ENCODE data around the gene FAM53A. TPM values are rescaled to one million over a fixed set of nuclear protein-coding genes. Genes with fewer than 3 reads are reported as not detected.
"Not testable (repeated sequence)": the region's sequence is repeated elsewhere in the genome, so short reads cannot be mapped to it uniquely, and the experiment has no call there.

FAM53A gene
- total RNA-seq, 5 donors from 2014 or later (not counting 1 experiment from before 2014, with no cell fraction given), result 1.4 to 3.0 (median 1.9) TPM

GRCh38 chr4:1673671-1674070 is 10.4 kb downstream of the FAM53A start:
- H3K4me1 Mint-ChIP-seq, result no peaks in the 10 kb centered on the region
- H3K4me3 ChIP-seq (ENCODE audit: control insufficient read depth in 1 of 2, extremely low read depth in 1 of 2, low read length in 1 of 2), result no peak overlapping the region
- H3K9me3 ChIP-seq, result no peaks in the 10 kb centered on the region
- no peak overlapping the region for H3K27ac Mint-ChIP-seq
- DNase-seq (no peak), ATAC-seq (replicated peaks in 1 of 4) (no peak)
- no peaks in the 10 kb centered on the region for H3K9me3 Mint-ChIP-seq
- H3K4me3 Mint-ChIP-seq, result no peak overlapping the region
- no peaks in the 10 kb centered on the region for H3K36me3 ChIP-seq (ENCODE audit: control insufficient read depth in 2 of 2, extremely low read depth in 1 of 2, insufficient read depth in 1 of 2, low read length in 1 of 2)
- H3K36me3 Mint-ChIP-seq, result no peaks in the 10 kb centered on the region
- 88% methylated on average over 18 of the region's 20 CpGs for WGBS (ENCODE audit: insufficient coverage)
- H3K4me1 ChIP-seq (ENCODE audit: control insufficient read depth in 1 of 2, extremely low read depth in 1 of 2, insufficient read depth in 2 of 2, low read length in 2 of 2), result no peaks in the 10 kb centered on the region
- H3K27me3 Mint-ChIP-seq, result no peaks in the 10 kb centered on the region
- CTCF ChIA-PET, result no interaction called here
- POLR2A ChIA-PET, result no interaction called here
- H3K27ac ChIP-seq (ENCODE audit: low read length), result no peak overlapping the region
- no peaks in the 10 kb centered on the region for H3K27me3 ChIP-seq (replicated peaks in 1 of 2; ENCODE audit: control insufficient read depth in 2 of 2, extremely low read depth in 1 of 2, insufficient read depth in 2 of 2, low read length in 1 of 2)

GRCh38 chr4:1671011-1671410 is 13.1 kb downstream of the FAM53A start:
- H3K9me3 ChIP-seq; ATAC-seq (replicated peaks in 1 of 4); H3K27me3 Mint-ChIP-seq; H3K27ac ChIP-seq (ENCODE audit: low read length); H3K36me3 ChIP-seq (ENCODE audit: control insufficient read depth in 2 of 2, extremely low read depth in 1 of 2, insufficient read depth in 1 of 2, low read length in 1 of 2); DNase-seq; CTCF ChIA-PET; H3K27me3 ChIP-seq (replicated peaks in 1 of 2; ENCODE audit: control insufficient read depth in 2 of 2, extremely low read depth in 1 of 2, insufficient read depth in 2 of 2, low read length in 1 of 2); H3K9me3 Mint-ChIP-seq; H3K27ac Mint-ChIP-seq; H3K36me3 Mint-ChIP-seq; H3K4me3 ChIP-seq (ENCODE audit: control insufficient read depth in 1 of 2, extremely low read depth in 1 of 2, low read length in 1 of 2); H3K4me1 ChIP-seq (ENCODE audit: control insufficient read depth in 1 of 2, extremely low read depth in 1 of 2, insufficient read depth in 2 of 2, low read length in 2 of 2); POLR2A ChIA-PET; H3K4me1 Mint-ChIP-seq; H3K4me3 Mint-ChIP-seq: not testable (repeated sequence)
- WGBS (ENCODE audit: insufficient coverage), result 90% methylated on average over 12 of the region's 20 CpGs

- POLR2A ChIA-PET, result no interaction called here
- CTCF ChIA-PET, result no interaction called here
These were observed 13.8 kb downstream of the FAM53A start for GRCh38 chr4:1670279-1670678.

GRCh38 chr4:1669850-1670249 is 14.3 kb downstream of the FAM53A start:
- Mint-ChIP-seq H3K9me3 (no peaks in the 10 kb centered on the region), H3K36me3 (no peaks in the 10 kb centered on the region), H3K27ac (no peak overlapping the region), H3K27me3 (no peaks in the 10 kb centered on the region), H3K4me3 (no peak overlapping the region), H3K4me1 (no peaks in the 10 kb centered on the region)
- H3K36me3 ChIP-seq (ENCODE audit: control insufficient read depth in 2 of 2, extremely low read depth in 1 of 2, insufficient read depth in 1 of 2, low read length in 1 of 2), result no peaks in the 10 kb centered on the region
- H3K9me3 ChIP-seq, result no peaks in the 10 kb centered on the region
- ChIA-PET POLR2A (no interaction called here), CTCF (no interaction called here)
- no peak overlapping the region for H3K27ac ChIP-seq (ENCODE audit: low read length)
- DNase-seq (no peak), ATAC-seq (replicated peaks in 1 of 4) (no peak)
- H3K4me3 ChIP-seq (ENCODE audit: control insufficient read depth in 1 of 2, extremely low read depth in 1 of 2, low read length in 1 of 2), result no peak overlapping the region
- H3K27me3 ChIP-seq (replicated peaks in 1 of 2; ENCODE audit: control insufficient read depth in 2 of 2, extremely low read depth in 1 of 2, insufficient read depth in 2 of 2, low read length in 1 of 2), result no peaks in the 10 kb centered on the region
- 94% methylated on average over 21 of the region's 21 CpGs for WGBS (ENCODE audit: insufficient coverage)
- no peaks in the 10 kb centered on the region for H3K4me1 ChIP-seq (ENCODE audit: control insufficient read depth in 1 of 2, extremely low read depth in 1 of 2, insufficient read depth in 2 of 2, low read length in 2 of 2)

More at GRCh38 chr4:1670279-1670678, 13.8 kb downstream of the FAM53A start:
- DNase-seq (no peak), ATAC-seq (replicated peaks in 1 of 4) (no peak)
- H3K27me3 Mint-ChIP-seq, result no peaks in the 10 kb centered on the region
- no peak overlapping the region for H3K27ac ChIP-seq (ENCODE audit: low read length)
- H3K4me3 ChIP-seq (ENCODE audit: control insufficient read depth in 1 of 2, extremely low read depth in 1 of 2, low read length in 1 of 2), result no peak overlapping the region
- H3K36me3 Mint-ChIP-seq, result no peaks in the 10 kb centered on the region
- no peaks in the 10 kb centered on the region for H3K4me1 ChIP-seq (ENCODE audit: control insufficient read depth in 1 of 2, extremely low read depth in 1 of 2, insufficient read depth in 2 of 2, low read length in 2 of 2)
- H3K4me3 Mint-ChIP-seq, result no peak overlapping the region
- H3K9me3 ChIP-seq, result no peaks in the 10 kb centered on the region
- no peaks in the 10 kb centered on the region for H3K36me3 ChIP-seq (ENCODE audit: control insufficient read depth in 2 of 2, extremely low read depth in 1 of 2, insufficient read depth in 1 of 2, low read length in 1 of 2)
- H3K9me3 Mint-ChIP-seq, result no peaks in the 10 kb centered on the region
- no peaks in the 10 kb centered on the region for H3K4me1 Mint-ChIP-seq
- no peaks in the 10 kb centered on the region for H3K27me3 ChIP-seq (replicated peaks in 1 of 2; ENCODE audit: control insufficient read depth in 2 of 2, extremely low read depth in 1 of 2, insufficient read depth in 2 of 2, low read length in 1 of 2)
- H3K27ac Mint-ChIP-seq, result no peak overlapping the region
- 93% methylated on average over 11 of the region's 11 CpGs for WGBS (ENCODE audit: insufficient coverage)

- Mint-ChIP-seq H3K4me3 (no peak overlapping the region), H3K4me1 (no peaks in the 10 kb centered on the region), H3K27ac (no peak overlapping the region), H3K36me3 (no peaks in the 10 kb centered on the region), H3K9me3 (no peaks in the 10 kb centered on the region), H3K27me3 (no peaks in the 10 kb centered on the region)
- Histone ChIP-seq H3K4me1 (ENCODE audit: control insufficient read depth in 1 of 2, extremely low read depth in 1 of 2, insufficient read depth in 2 of 2, low read length in 2 of 2) (no peaks in the 10 kb centered on the region), H3K36me3 (ENCODE audit: control insufficient read depth in 2 of 2, extremely low read depth in 1 of 2, insufficient read depth in 1 of 2, low read length in 1 of 2) (no peaks in the 10 kb centered on the region), H3K27ac (ENCODE audit: low read length) (no peak overlapping the region), H3K9me3 (no peaks in the 10 kb centered on the region), H3K27me3 (replicated peaks in 1 of 2; ENCODE audit: control insufficient read depth in 2 of 2, extremely low read depth in 1 of 2, insufficient read depth in 2 of 2, low read length in 1 of 2) (no peaks in the 10 kb centered on the region), H3K4me3 (ENCODE audit: control insufficient read depth in 1 of 2, extremely low read depth in 1 of 2, low read length in 1 of 2) (no peak overlapping the region)
- CTCF ChIA-PET, result no interaction called here
- 95% methylated on average over 10 of the region's 12 CpGs for WGBS (ENCODE audit: insufficient coverage)
- no peak for DNase-seq
- POLR2A ChIA-PET, result no interaction called here
- no peak for ATAC-seq (replicated peaks in 1 of 4)
These were observed 14.8 kb downstream of the FAM53A start for GRCh38 chr4:1669270-1669669.

- POLR2A ChIA-PET, result no interaction called here
- no peaks in the 10 kb centered on the region for H3K36me3 ChIP-seq (ENCODE audit: control insufficient read depth in 2 of 2, extremely low read depth in 1 of 2, insufficient read depth in 1 of 2, low read length in 1 of 2)
- no peak overlapping the region for H3K27ac Mint-ChIP-seq
- CTCF ChIA-PET, result no interaction called here
- H3K36me3 Mint-ChIP-seq, result peaks cover 3% of the 10 kb centered on the region
- no peaks in the 10 kb centered on the region for H3K9me3 ChIP-seq
- DNase-seq (no peak), ATAC-seq (replicated peaks in 1 of 4) (no peak)
- H3K27me3 Mint-ChIP-seq, result no peaks in the 10 kb centered on the region
- WGBS (ENCODE audit: insufficient coverage), result 86% methylated on average over 7 of the region's 8 CpGs
- no peaks in the 10 kb centered on the region for H3K4me1 ChIP-seq (ENCODE audit: control insufficient read depth in 1 of 2, extremely low read depth in 1 of 2, insufficient read depth in 2 of 2, low read length in 2 of 2)
- H3K4me1 Mint-ChIP-seq, result no peaks in the 10 kb centered on the region
- H3K4me3 ChIP-seq (ENCODE audit: control insufficient read depth in 1 of 2, extremely low read depth in 1 of 2, low read length in 1 of 2), result no peak overlapping the region
- H3K9me3 Mint-ChIP-seq, result no peaks in the 10 kb centered on the region
- H3K27me3 ChIP-seq (replicated peaks in 1 of 2; ENCODE audit: control insufficient read depth in 2 of 2, extremely low read depth in 1 of 2, insufficient read depth in 2 of 2, low read length in 1 of 2), result no peaks in the 10 kb centered on the region
- no peak overlapping the region for H3K27ac ChIP-seq (ENCODE audit: low read length)
- no peak overlapping the region for H3K4me3 Mint-ChIP-seq
These were observed 15.6 kb downstream of the FAM53A start for GRCh38 chr4:1668488-1668840.

GRCh38 chr4:1667273-1667672 is 16.8 kb downstream of the FAM53A start:
- H3K27ac ChIP-seq (ENCODE audit: low read length), result no peak overlapping the region
- H3K4me3 ChIP-seq (ENCODE audit: control insufficient read depth in 1 of 2, extremely low read depth in 1 of 2, low read length in 1 of 2), result no peak overlapping the region
- POLR2A ChIA-PET, result no interaction called here
- DNase-seq, result no peak
- Mint-ChIP-seq H3K36me3 (peaks cover 3% of the 10 kb centered on the region), H3K27me3 (no peaks in the 10 kb centered on the region), H3K9me3 (no peaks in the 10 kb centered on the region), H3K27ac (no peak overlapping the region), H3K4me1 (no peaks in the 10 kb centered on the region), H3K4me3 (no peak overlapping the region)
- H3K9me3 ChIP-seq, result no peaks in the 10 kb centered on the region
- H3K27me3 ChIP-seq (replicated peaks in 1 of 2; ENCODE audit: control insufficient read depth in 2 of 2, extremely low read depth in 1 of 2, insufficient read depth in 2 of 2, low read length in 1 of 2), result no peaks in the 10 kb centered on the region
- no peaks in the 10 kb centered on the region for H3K36me3 ChIP-seq (ENCODE audit: control insufficient read depth in 2 of 2, extremely low read depth in 1 of 2, insufficient read depth in 1 of 2, low read length in 1 of 2)
- WGBS (ENCODE audit: insufficient coverage), result 98% methylated on average over 13 of the region's 15 CpGs
- no peak for ATAC-seq (replicated peaks in 1 of 4)
- CTCF ChIA-PET, result interaction anchor here in 1 of 2 donors (0.7 kb wide), 1 partner anchor 316 kb away, joined by 3 read pairs; no protein-coding TSS in a partner anchor
- H3K4me1 ChIP-seq (ENCODE audit: control insufficient read depth in 1 of 2, extremely low read depth in 1 of 2, insufficient read depth in 2 of 2, low read length in 2 of 2), result no peaks in the 10 kb centered on the region
